ENCODE measurements around the gene SORBS1. TPM values are rescaled to one million over a fixed set of nuclear protein-coding genes. Genes with fewer than 3 reads are reported as not detected.

The SORBS1 gene
- total and polyA plus RNA-seq, 2 of the 13 experiments (the other 11 are each of a cell fraction or from before 2014, with no cell fraction given), result 16.8 to 39.8 TPM

DNA sequence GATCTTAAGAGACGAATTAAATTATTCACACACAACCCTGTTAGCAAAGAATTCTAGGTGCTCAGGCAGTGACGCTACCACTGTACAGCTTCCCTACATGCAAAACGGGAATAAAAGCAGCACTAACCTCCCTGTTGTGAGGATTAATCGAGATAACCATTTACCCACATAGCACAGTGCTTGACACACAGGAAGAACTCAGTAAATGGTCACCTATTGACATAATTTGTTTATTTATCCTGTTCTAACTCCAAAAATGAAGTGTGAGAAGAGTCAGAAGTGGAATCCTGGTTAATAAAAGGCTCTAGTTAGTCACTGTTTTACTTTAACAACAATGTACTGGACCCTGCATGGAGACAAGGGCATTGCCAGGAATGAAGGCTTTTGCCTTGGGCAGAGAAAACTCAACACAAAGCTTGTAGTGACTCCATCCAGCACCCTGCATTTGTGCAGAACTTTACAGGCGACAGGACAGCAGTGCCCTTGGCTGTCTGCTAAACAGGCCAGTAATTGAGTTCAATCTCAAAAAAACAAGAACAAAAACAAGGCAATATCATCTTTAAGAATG, 103.8 kb downstream of the SORBS1 start (continued):
- no peak for TF ChIP-seq ZNF180 (CRISPR knock-in tag; IDR thresholded peaks at IDR 0.05; ENCODE audit: borderline replicate concordance, low read depth)
- TF ChIP-seq CENPX (CRISPR knock-in tag; IDR thresholded peaks at IDR 0.05), result no peak
- TF ChIP-seq, protein P1, sequence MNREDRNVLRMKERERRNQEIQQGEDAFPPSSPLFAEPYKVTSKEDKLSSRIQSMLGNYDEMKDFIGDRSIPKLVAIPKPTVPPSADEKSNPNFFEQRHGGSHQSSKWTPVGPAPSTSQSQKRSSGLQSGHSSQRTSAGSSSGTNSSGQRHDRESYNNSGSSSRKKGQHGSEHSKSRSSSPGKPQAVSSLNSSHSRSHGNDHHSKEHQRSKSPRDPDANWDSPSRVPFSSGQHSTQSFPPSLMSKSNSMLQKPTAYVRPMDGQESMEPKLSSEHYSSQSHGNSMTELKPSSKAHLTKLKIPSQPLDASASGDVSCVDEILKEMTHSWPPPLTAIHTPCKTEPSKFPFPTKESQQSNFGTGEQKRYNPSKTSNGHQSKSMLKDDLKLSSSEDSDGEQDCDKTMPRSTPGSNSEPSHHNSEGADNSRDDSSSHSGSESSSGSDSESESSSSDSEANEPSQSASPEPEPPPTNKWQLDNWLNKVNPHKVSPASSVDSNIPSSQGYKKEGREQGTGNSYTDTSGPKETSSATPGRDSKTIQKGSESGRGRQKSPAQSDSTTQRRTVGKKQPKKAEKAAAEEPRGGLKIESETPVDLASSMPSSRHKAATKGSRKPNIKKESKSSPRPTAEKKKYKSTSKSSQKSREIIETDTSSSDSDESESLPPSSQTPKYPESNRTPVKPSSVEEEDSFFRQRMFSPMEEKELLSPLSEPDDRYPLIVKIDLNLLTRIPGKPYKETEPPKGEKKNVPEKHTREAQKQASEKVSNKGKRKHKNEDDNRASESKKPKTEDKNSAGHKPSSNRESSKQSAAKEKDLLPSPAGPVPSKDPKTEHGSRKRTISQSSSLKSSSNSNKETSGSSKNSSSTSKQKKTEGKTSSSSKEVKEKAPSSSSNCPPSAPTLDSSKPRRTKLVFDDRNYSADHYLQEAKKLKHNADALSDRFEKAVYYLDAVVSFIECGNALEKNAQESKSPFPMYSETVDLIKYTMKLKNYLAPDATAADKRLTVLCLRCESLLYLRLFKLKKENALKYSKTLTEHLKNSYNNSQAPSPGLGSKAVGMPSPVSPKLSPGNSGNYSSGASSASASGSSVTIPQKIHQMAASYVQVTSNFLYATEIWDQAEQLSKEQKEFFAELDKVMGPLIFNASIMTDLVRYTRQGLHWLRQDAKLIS (CRISPR knock-in tag; IDR thresholded peaks at IDR 0.05), result no peak
- TF ChIP-seq, protein P2, sequence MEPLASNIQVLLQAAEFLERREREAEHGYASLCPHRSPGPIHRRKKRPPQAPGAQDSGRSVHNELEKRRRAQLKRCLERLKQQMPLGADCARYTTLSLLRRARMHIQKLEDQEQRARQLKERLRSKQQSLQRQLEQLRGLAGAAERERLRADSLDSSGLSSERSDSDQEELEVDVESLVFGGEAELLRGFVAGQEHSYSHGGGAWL (CRISPR knock-in tag; IDR thresholded peaks at IDR 0.05), result no peak
- no peak for TF ChIP-seq ZNF761 (CRISPR knock-in tag; conservative IDR thresholded peaks at IDR 0.05)
- no peak for TF ChIP-seq ZNF619 (CRISPR knock-in tag; IDR thresholded peaks at IDR 0.05)
- TF ChIP-seq MAFG (CRISPR knock-in tag; IDR thresholded peaks at IDR 0.05), result no peak
- no peak for TF ChIP-seq FOXM1 (CRISPR knock-in tag; IDR thresholded peaks at IDR 0.05)
- TF ChIP-seq ZKSCAN1 (IDR thresholded peaks at IDR 0.05; ENCODE audit: low read length), result no peak
- TF ChIP-seq ZNF720 (CRISPR knock-in tag; IDR thresholded peaks at IDR 0.05), result no peak
- no peak for TF ChIP-seq MTF2 (CRISPR knock-in tag; IDR thresholded peaks at IDR 0.05; ENCODE audit: borderline replicate concordance)
- TF ChIP-seq GLI4 (CRISPR knock-in tag; IDR thresholded peaks at IDR 0.05; ENCODE audit: borderline replicate concordance), result no peak
- TF ChIP-seq ZZZ3 (CRISPR knock-in tag; IDR thresholded peaks at IDR 0.05; ENCODE audit: borderline replicate concordance), result no peak
- no peak for TF ChIP-seq ZNF616 (CRISPR knock-in tag; IDR thresholded peaks at IDR 0.05; ENCODE audit: low read depth)
- TF ChIP-seq FIP1L1 (IDR thresholded peaks at IDR 0.05; ENCODE audit: borderline replicate concordance, insufficient read depth, low read depth, low read length), result no peak
- TF ChIP-seq ZNF850 (CRISPR knock-in tag; conservative IDR thresholded peaks at IDR 0.05), result no peak
- no peak for TF ChIP-seq ZNF230 (CRISPR knock-in tag; IDR thresholded peaks at IDR 0.05)
- TF ChIP-seq SIX4 (CRISPR knock-in tag; IDR thresholded peaks at IDR 0.05), result no peak
- TF ChIP-seq, protein P3, sequence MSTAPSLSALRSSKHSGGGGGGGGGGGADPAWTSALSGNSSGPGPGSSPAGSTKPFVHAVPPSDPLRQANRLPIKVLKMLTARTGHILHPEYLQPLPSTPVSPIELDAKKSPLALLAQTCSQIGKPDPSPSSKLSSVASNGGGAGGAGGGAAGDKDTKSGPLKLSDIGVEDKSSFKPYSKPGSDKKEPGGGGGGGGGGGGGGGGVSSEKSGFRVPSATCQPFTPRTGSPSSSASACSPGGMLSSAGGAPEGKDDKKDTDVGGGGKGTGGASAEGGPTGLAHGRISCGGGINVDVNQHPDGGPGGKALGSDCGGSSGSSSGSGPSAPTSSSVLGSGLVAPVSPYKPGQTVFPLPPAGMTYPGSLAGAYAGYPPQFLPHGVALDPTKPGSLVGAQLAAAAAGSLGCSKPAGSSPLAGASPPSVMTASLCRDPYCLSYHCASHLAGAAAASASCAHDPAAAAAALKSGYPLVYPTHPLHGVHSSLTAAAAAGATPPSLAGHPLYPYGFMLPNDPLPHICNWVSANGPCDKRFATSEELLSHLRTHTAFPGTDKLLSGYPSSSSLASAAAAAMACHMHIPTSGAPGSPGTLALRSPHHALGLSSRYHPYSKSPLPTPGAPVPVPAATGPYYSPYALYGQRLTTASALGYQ (CRISPR knock-in tag; IDR thresholded peaks at IDR 0.05), result peak; percentile 43; the same call in 1 of the 2 replicates
- TF ChIP-seq POLR2G (IDR thresholded peaks at IDR 0.05; ENCODE audit: low read depth, low read length), result no peak
